GM19463 (cell line): Measurements from ENCODE around the gene PHC1.
A peak's percentile ranks its signal among the peaks of the same experiment; 100 is the strongest.
"Not testable (repeated sequence)": the region's sequence is repeated elsewhere in the genome, so short reads cannot be mapped to it uniquely, and the experiment has no call there.

ENCODE experiments used
- ATAC-seq: cut with Tn5 transposase; IDR thresholded peaks from one replicate; pipeline ENCODE4 v1.9.1; 2021; ENCODE audit warnings: mild to moderate bottlenecking, moderate library complexity; ENCODE audit not compliant: unreplicated experiment

Gene PHC1

DNA sequence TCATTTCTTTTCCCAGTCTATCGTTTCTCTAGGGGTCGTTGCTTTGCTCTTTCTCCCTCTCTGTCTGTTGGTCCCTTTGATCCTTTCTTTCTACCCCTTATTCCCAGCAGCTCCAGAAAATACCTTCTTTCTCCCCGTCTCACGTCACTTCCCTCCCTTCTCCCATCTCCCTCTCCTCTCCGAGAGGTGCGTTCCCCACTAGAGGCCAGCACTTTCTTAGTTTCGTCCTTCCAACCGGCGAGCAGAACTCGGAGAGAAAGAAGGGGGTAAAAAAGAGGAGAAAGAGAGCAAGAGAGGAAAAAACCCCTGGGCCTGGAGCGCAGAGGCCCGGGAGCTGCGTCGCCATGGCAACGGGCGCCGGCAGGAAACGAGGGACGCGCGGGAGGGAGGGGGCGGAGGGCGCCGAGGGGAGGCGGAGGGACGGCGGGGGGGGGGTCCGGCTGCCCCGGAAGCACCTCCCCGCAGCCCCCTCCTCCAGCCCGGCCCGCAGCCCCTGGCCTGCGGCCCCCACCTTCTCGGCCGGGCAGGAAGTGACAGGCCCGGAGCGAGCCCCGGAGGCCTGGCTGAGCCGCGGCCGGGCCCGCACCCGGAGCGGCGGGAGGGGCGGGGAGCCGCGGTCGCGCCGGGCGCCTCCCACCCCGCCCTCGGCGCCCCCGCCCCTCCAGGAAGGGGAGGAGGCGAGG, at the start of gene PHC1:
Gene PHC1, plus strand, starts transcription at position 477 of the 683 bp plus-strand sequence. CDS start 3,169 bp downstream, outside the sequence.
- peak; percentile 72 for ATAC-seq

DNA sequence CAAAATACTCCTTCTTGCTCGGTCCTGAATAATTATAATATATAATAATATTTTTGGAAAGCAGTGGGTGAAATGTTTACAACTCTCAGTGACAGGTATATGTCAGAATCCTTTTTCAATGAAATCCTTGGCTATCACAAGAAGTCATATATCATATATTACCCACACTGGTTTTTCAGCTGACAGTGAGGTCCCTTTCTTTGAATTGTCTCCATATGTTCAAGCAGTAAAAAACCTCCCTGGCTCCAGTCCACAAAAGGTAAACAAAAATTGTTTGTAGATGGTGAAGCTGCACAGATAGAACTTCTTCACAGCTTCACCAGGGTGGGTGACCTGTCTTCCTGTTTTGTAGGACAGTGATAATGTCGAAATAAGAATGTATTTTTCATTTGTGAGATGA, 47.9 kb upstream of the PHC1 start:
- no peak for ATAC-seq

DNA sequence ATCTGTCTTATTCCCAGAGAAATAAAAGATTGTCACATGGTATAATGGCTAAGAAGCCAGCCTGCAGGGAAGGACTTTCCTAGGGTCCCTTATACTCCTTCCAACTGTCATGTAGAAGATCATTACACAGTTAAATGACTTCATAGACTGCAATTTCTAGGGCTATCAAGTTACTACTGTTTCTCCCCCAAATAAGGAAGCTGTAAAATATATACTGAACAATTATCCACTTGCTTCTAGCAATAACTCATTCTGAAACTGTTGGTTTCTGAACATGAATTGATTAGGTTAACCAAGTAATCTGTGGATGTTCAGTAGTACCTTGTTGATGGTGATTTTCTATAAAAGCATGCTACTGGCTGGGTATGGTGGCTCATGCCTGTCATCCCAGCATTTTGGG, 47.3 kb upstream of the PHC1 start:
- no peak for ATAC-seq

GRCh38 chr12:8867786-8868185, 46.5 kb upstream of the PHC1 start:
- no peak for ATAC-seq

- no peak for ATAC-seq
Observed at GRCh38 chr12:8870586-8870985, 43.7 kb upstream of the PHC1 start.

DNA sequence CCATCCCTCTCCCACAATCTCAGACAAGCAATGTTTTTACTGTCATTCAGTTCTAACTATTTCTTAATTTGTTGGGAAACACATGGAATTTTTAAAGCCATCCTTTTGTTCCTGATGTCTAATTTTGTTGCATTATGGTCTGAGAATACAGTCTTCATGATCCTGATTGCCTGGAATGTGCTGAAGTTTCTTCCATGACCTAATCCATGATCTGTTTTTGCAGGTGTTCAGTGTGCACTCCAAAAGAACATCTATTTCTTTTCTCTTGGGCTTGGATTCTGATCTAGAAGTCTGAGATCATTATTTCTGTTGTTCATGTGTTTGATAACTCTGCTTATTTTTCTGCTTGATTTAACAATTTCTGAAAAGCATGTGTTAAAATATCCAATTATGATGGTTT, 43.2 kb upstream of the PHC1 start:
- ATAC-seq = no peak

DNA sequence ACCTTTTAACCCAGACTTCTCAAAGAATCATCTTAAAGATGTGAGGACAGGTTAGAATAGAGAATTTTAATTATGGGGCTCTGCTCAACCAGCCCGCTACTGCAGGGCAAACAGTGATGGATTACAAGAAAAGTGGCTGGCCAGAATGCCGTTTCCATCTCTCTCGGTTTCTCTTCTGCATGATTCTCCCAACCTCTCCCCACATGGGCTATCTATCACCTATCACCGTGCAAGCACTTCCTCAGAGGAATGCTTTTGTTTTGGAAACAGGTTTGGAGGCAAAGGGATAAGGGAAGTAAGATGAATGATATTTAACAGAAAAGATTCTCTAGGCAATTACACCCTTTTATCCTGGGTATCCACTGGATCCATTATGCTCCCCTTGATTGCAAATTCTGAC, 37.4 kb upstream of the PHC1 start:
- no peak for ATAC-seq

GRCh38 chr12:8886502-8887284, 27.6 kb upstream of the PHC1 start:
- ATAC-seq = no peak

DNA sequence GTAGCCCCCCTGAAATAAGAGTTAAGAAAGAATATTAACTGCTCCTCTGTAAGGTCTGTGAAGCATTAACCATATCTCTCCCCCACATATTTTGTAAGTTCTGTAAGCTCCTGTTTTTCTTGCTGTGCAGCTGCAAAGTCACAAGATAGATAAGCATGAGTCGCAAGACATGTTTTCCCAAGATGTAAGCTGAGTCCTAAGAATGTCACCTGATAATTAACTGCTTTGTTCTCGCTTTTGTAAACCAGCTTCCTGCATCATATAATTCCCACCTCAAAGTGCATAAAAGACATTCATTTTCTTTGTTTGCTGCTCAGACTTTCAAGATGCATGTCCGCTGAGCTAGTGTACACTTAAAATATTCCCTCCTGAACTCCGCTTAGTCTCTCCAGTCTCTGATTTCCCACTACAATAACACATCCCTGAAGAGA, 27.0 kb upstream of the PHC1 start:
- no peak for ATAC-seq

- no peak for ATAC-seq
Observed at GRCh38 chr12:8890313-8891085, 23.8 kb upstream of the PHC1 start.

GRCh38 chr12:8891976-8892375, 22.3 kb upstream of the PHC1 start:
- ATAC-seq = no peak

DNA sequence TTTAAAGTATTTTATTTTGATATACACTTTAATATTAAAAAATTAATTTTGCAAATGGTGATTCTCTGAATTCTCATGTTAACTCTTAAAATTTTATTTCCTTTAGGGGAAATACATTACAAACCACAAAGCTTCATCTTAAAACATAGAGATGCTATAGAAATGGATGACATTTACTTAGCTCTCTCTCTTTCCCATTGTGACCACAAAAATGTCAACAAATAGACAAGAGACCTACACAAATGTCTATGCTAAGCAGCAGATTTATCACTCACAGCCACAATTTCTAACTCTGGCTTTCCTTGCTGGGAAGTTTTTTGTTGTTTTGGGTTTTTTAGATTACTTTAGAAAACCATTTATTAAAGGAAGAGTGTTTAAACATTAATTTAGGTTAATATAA, 19.9 kb upstream of the PHC1 start:
- no peak for ATAC-seq

- no peak for ATAC-seq
Observed at GRCh38 chr12:8894986-8895385, 19.3 kb upstream of the PHC1 start.

GRCh38 chr12:8897081-8897480, 17.2 kb upstream of the PHC1 start:
- ATAC-seq = no peak

GRCh38 chr12:8899830-8900229, 14.5 kb upstream of the PHC1 start:
- ATAC-seq = no peak

- not testable (repeated sequence) for ATAC-seq
Observed at GRCh38 chr12:8902703-8903102, 11.6 kb upstream of the PHC1 start.

DNA sequence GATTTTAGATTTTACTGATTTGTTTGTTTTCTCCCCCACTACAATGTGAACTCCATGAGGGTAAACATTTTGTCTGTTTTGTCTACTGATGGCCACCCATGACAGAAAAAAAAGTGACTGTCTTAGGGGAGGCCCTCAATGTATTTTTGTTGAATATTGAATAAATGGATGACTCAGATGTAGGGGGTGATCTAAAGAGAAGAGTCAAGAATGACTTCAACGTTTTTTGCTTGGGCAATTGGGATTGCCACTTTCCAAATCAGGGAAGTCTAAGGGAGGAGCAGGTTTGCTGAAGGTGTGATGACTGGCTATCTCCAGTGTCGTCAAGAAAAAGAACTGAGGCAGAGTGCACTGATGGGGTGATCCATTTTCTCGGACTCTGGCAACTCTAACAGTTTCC, 10.7 kb upstream of the PHC1 start:
- no peak for ATAC-seq

- no peak for ATAC-seq
Observed at GRCh38 chr12:8904665-8905064, 9.6 kb upstream of the PHC1 start.

DNA sequence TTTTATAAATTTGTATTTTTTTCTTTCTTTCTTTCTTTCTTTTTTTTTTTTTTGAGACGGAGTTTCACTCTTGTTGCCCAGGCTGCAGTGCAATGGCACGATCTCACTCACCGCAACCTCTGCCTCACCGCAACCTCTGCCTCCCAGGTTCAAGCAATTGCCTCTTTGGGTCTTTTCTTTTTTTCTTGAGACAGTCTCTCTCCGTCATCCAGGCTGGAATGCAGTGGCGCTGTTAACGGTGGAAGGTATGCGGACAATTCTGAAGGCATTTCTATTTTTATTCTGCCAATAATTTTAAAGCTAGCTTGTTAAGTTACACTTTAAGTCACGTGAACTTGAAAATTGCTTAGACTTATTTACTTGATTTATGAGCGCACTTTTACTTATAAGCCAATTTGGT, 8.8 kb upstream of the PHC1 start:
- ATAC-seq = no peak

GRCh38 chr12:8906266-8907180, 7.8 kb upstream of the PHC1 start:
- ATAC-seq = no peak

GRCh38 chr12:8907513-8907912, 6.8 kb upstream of the PHC1 start:
- no peak for ATAC-seq
